Endodermal cell (in vitro differentiated cells): ENCODE measurements around the gene CAMK2A. TPM values are rescaled to one million over a fixed set of nuclear protein-coding genes. Genes with fewer than 3 reads are reported as not detected.

Experiments
- DNase-seq: peaks from one replicate; pipeline ENCODE4 v3.0.0-alpha.2; 2017
- H3K27ac ChIP-seq: 2 replicates; pipeline ENCODE4 v1.5.1; 2013; ENCODE audit warnings: mild to moderate bottlenecking, low read depth, low read length, moderate library complexity
- H3K27me3 ChIP-seq: 2 replicates; pipeline ENCODE4 v1.6.1; 2013; ENCODE audit warnings: mild to moderate bottlenecking, low read length, moderate library complexity; ENCODE audit not compliant: insufficient read depth, control insufficient read depth, poor library complexity, severe bottlenecking
- H3K36me3 ChIP-seq: 2 replicates; pipeline ENCODE4 v1.7.0; 2013; ENCODE audit warnings: mild to moderate bottlenecking, low read length, moderate library complexity; ENCODE audit not compliant: control insufficient read depth, insufficient read depth
- H3K4me1 ChIP-seq: one replicate; pipeline ENCODE4 v1.7.0; 2013; ENCODE audit warnings: low read length; ENCODE audit not compliant: control insufficient read depth, insufficient read depth
- H3K4me3 ChIP-seq: 2 replicates; pipeline ENCODE4 v1.5.1; 2013; ENCODE audit warnings: mild to moderate bottlenecking, low read length, moderate library complexity
- H3K9ac ChIP-seq: 2 replicates; pipeline ENCODE4 v1.6.1; 2013; ENCODE audit warnings: mild to moderate bottlenecking, low read length, moderate library complexity; ENCODE audit not compliant: poor library complexity, severe bottlenecking; ENCODE audit errors: extremely low read depth
- H3K9me3 ChIP-seq: 2 replicates; pipeline ENCODE4 v1.6.1; 2013; ENCODE audit warnings: mild to moderate bottlenecking, low read length, moderate library complexity; ENCODE audit not compliant: control insufficient read depth
- H3K27ac Mint-ChIP-seq: 2 replicates; pipeline ENCODE4 v1.8.0; 2020; ENCODE audit warnings: mixed read lengths
- H3K27me3 Mint-ChIP-seq: 2 replicates; pipeline ENCODE4 v1.8.0; 2021; ENCODE audit warnings: mild to moderate bottlenecking, mixed read lengths; ENCODE audit not compliant: insufficient read depth
- H3K36me3 Mint-ChIP-seq: 2 replicates; pipeline ENCODE4 v1.8.0; 2020; ENCODE audit warnings: low read depth, mixed read lengths
- H3K4me1 Mint-ChIP-seq: 2 replicates; pipeline ENCODE4 v1.8.0; 2020; ENCODE audit warnings: mixed read lengths
- H3K4me3 Mint-ChIP-seq: 2 replicates; pipeline ENCODE4 v1.8.0; 2020; ENCODE audit warnings: mild to moderate bottlenecking, moderate library complexity, mixed read lengths
- H3K9me3 Mint-ChIP-seq: 2 replicates; pipeline ENCODE4 v1.8.0; 2020; ENCODE audit warnings: mild to moderate bottlenecking, mixed read lengths
- WGBS, 2 experiments: methylation state at CpG; one replicate each; pipeline versions ENCODE4 v1.1.5 to v1.1.7; 2013; ENCODE audit warnings: missing lambda C conversion rate in 2 of 2, mixed read lengths in 1 of 2; ENCODE audit not compliant: insufficient coverage in 1 of 2, insufficient read length in 1 of 2; 5-methylcytosine and 5-hydroxymethylcytosine counted together
- total RNA-seq, 2 donors: library from RNA; stranded (reverse); fragmentation: NEBNext Ultra II Directional in 1 of 2; extraction: Animal tissue kit (Norgen Biotek cat#: 25700) in 1 of 2; gene quantifications; 2 replicates in 1 of 2; 3 replicates in 1 of 2; pipeline ENCODE4 v1.2.1, GENCODE V29; 2021
- TF ChIP-seq, protein P1 (sequence below): fragments of 200-600 bp; sonication (generic); conservative IDR thresholded peaks from 2 replicates; pipeline ENCODE4 v1.5.0; 2021; ENCODE audit warnings: antibody characterized with exemption, mild to moderate bottlenecking

CAMK2A gene
- total RNA-seq, 2 donors from 2014 or later, result 0.31 to 0.49 TPM

DNA sequence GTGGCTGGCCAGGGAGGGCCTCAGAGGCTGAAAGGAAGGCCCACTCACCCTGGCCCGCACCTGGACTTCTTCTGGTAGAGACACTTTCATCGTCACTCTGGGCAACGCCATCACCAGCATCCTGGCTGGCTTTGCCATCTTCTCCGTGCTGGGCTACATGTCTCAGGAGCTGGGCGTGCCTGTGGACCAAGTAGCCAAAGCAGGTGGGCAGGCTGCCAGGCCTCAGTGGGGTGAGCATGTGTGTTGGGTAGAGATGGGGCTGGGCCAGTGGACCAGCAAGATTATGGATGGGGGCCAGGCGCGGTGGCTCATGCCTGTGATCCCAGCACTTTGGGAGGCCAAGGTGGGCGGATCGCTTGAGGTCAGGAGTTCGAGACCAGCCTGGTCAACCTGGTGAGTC is 87.1 kb downstream of the CAMK2A start:
- no peak overlapping the region for H3K27ac ChIP-seq
- no peaks in the 10 kb centered on the region for H3K4me1 ChIP-seq
- no peaks in the 10 kb centered on the region for H3K36me3 ChIP-seq
- peaks cover 29% of the 10 kb centered on the region for H3K27me3 Mint-ChIP-seq
- H3K9me3 Mint-ChIP-seq, result no peaks in the 10 kb centered on the region
- H3K9me3 ChIP-seq, result no peaks in the 10 kb centered on the region
- H3K4me3 Mint-ChIP-seq, result no peak overlapping the region
- TF ChIP-seq, protein P1, sequence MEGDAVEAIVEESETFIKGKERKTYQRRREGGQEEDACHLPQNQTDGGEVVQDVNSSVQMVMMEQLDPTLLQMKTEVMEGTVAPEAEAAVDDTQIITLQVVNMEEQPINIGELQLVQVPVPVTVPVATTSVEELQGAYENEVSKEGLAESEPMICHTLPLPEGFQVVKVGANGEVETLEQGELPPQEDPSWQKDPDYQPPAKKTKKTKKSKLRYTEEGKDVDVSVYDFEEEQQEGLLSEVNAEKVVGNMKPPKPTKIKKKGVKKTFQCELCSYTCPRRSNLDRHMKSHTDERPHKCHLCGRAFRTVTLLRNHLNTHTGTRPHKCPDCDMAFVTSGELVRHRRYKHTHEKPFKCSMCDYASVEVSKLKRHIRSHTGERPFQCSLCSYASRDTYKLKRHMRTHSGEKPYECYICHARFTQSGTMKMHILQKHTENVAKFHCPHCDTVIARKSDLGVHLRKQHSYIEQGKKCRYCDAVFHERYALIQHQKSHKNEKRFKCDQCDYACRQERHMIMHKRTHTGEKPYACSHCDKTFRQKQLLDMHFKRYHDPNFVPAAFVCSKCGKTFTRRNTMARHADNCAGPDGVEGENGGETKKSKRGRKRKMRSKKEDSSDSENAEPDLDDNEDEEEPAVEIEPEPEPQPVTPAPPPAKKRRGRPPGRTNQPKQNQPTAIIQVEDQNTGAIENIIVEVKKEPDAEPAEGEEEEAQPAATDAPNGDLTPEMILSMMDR, result no peak
- H3K27ac Mint-ChIP-seq, result no peak overlapping the region
- WGBS, 2 experiments, result 94 to 96% methylated on average over 7 to 10 of the region's 10 CpGs
- no peak overlapping the region for H3K4me3 ChIP-seq
- no peak overlapping the region for H3K9ac ChIP-seq
- H3K36me3 Mint-ChIP-seq, result no peaks in the 10 kb centered on the region
- H3K27me3 ChIP-seq, result peaks cover 10% of the 10 kb centered on the region
- DNase-seq, result no peak
- no peaks in the 10 kb centered on the region for H3K4me1 Mint-ChIP-seq

DNA sequence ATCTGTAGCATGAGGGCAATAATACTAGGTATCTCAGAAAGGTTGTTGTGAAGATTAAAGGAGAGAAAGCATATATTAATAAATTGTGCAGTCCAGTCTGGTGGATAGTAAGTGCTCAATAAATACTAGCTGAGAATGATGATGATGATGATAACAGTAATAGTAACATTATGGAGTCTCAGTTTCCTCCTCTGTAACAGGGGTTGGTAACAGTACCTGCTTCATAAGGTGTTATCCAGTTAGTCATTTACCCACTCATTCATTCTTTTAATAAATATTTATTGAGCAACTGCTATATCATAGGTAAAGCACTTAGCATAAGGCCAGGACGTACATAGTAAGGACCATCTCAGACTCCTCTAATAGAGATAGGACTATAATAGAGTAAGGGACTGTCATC is 92.1 kb downstream of the CAMK2A start:
- Mint-ChIP-seq H3K36me3 (no peaks in the 10 kb centered on the region), H3K9me3 (no peaks in the 10 kb centered on the region), H3K4me1 (no peaks in the 10 kb centered on the region), H3K27me3 (peaks cover 57% of the 10 kb centered on the region), H3K27ac (no peak overlapping the region), H3K4me3 (no peak overlapping the region)
- TF ChIP-seq, protein P1, result no peak
- Histone ChIP-seq H3K36me3 (no peaks in the 10 kb centered on the region), H3K27ac (no peak overlapping the region), H3K9me3 (no peaks in the 10 kb centered on the region), H3K4me3 (no peak overlapping the region), H3K9ac (no peak overlapping the region), H3K27me3 (peaks cover 23% of the 10 kb centered on the region), H3K4me1 (no peaks in the 10 kb centered on the region)
- no peak for DNase-seq
- 82% methylated on average over 1 of the region's 1 CpG; no CpG with 5 or more reads in 1 of the 2 experiments for WGBS, 2 experiments

DNA sequence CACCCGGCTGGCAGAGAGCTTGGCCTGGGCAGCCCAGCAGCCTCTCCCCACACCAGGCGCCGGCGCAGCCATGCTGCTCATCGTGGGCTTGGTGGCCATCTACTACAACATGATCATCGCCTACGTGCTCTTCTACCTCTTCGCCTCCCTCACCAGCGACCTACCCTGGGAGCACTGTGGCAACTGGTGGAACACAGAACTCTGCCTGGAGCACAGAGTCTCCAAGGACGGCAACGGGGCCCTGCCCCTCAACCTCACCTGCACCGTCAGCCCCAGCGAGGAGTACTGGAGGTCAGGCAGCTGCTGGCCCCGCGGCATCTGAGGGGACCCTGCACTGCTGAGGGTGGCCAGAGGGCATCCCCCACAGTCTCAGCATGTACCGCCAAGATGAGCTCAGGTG is 92.6 kb downstream of the CAMK2A start:
- H3K4me3 ChIP-seq, result no peak overlapping the region
- H3K27me3 ChIP-seq, result peaks cover 28% of the 10 kb centered on the region
- H3K9ac ChIP-seq, result no peak overlapping the region
- DNase-seq, result no peak
- H3K4me1 Mint-ChIP-seq, result no peaks in the 10 kb centered on the region
- H3K4me3 Mint-ChIP-seq, result no peak overlapping the region
- no peaks in the 10 kb centered on the region for H3K36me3 Mint-ChIP-seq
- H3K27ac ChIP-seq, result no peak overlapping the region
- no peaks in the 10 kb centered on the region for H3K4me1 ChIP-seq
- no peaks in the 10 kb centered on the region for H3K9me3 Mint-ChIP-seq
- TF ChIP-seq, protein P1, result no peak
- no peaks in the 10 kb centered on the region for H3K36me3 ChIP-seq
- H3K27ac Mint-ChIP-seq, result no peak overlapping the region
- no peaks in the 10 kb centered on the region for H3K9me3 ChIP-seq
- peaks cover 62% of the 10 kb centered on the region for H3K27me3 Mint-ChIP-seq
- WGBS, 2 experiments, result 90 to 96% methylated on average over 16 of the region's 16 CpGs
